OCI-LY1 (cell line): ENCODE data around the gene AGAP1.

Experiments used
- H2AFZ ChIP-seq: fragments of 200-600 bp; sonication (generic), shearing (Covaris generic); 2 replicates; pipeline ENCODE4 v1.6.0; 2014; ENCODE audit warnings: antibody characterized with exemption, mild to moderate bottlenecking, low read length
- H3F3A ChIP-seq: fragments of 200-600 bp; sonication (generic), shearing (Covaris generic); 2 replicates; pipeline ENCODE4 v1.6.0; 2014; ENCODE audit warnings: mild to moderate bottlenecking, antibody characterized with exemption, low read length, moderate library complexity; ENCODE audit not compliant: insufficient read depth
- H3K27ac ChIP-seq: fragments of 200-600 bp; sonication (generic); 2 replicates; pipeline ENCODE4 v1.5.1; 2014; ENCODE audit warnings: low read length, mixed run types, mild to moderate bottlenecking, low read depth; ENCODE audit not compliant: poor library complexity, severe bottlenecking
- H3K27me3 ChIP-seq: fragments of 200-600 bp; sonication (generic); 2 replicates; pipeline ENCODE4 v1.6.0; 2014; ENCODE audit warnings: antibody characterized with exemption, mild to moderate bottlenecking, low read length, moderate library complexity; ENCODE audit not compliant: insufficient read depth
- H3K36me3 ChIP-seq: fragments of 200-600 bp; sonication (generic); 2 replicates; pipeline ENCODE4 v1.6.1; 2014; ENCODE audit warnings: mild to moderate bottlenecking, antibody characterized with exemption, low read length, moderate library complexity, mixed read lengths; ENCODE audit not compliant: insufficient read depth
- H3K4me1 ChIP-seq: fragments of 200-600 bp; sonication (generic); 2 replicates; pipeline ENCODE4 v1.5.1; 2014; ENCODE audit warnings: mild to moderate bottlenecking, low read length, moderate library complexity; ENCODE audit not compliant: insufficient read depth, severe bottlenecking
- H3K4me2 ChIP-seq: fragments of 200-600 bp; sonication (generic), shearing (Covaris generic); 2 replicates; pipeline ENCODE4 v1.6.1; 2014; ENCODE audit warnings: low read length
- H3K4me3 ChIP-seq: fragments of 200-600 bp; sonication (generic); 2 replicates; pipeline ENCODE4 v1.5.1; 2014; ENCODE audit warnings: low read length, low read depth, mild to moderate bottlenecking, mixed read lengths; ENCODE audit not compliant: poor library complexity, severe bottlenecking
- H3K79me2 ChIP-seq: fragments of 200-600 bp; shearing (Covaris generic); 2 replicates; pipeline ENCODE4 v1.6.1; 2016; ENCODE audit warnings: mixed run types, low read length, mixed read lengths; ENCODE audit not compliant: insufficient read depth
- H3K9ac ChIP-seq: fragments of 200-600 bp; sonication (generic), shearing (Covaris generic); 2 replicates; pipeline ENCODE4 v1.6.1; 2014; ENCODE audit warnings: mild to moderate bottlenecking, low read length, mixed read lengths
- H3K9me2 ChIP-seq: fragments of 200-600 bp; sonication (generic), shearing (Covaris generic); 2 replicates; pipeline ENCODE4 v1.6.1; 2014; ENCODE audit warnings: low read depth, mild to moderate bottlenecking, low read length, mixed read lengths
- H3K9me3 ChIP-seq: fragments of 200-600 bp; shearing (Covaris generic); 2 replicates; pipeline ENCODE4 v1.6.1; 2014; ENCODE audit warnings: low read length, mixed read lengths
- H4K20me1 ChIP-seq: fragments of 200-600 bp; sonication (generic), shearing (Covaris generic); 2 replicates; pipeline ENCODE4 v1.6.0; 2016; ENCODE audit warnings: mild to moderate bottlenecking, low read length; ENCODE audit not compliant: insufficient read depth
- CTCF ChIP-seq: fragments of 200-600 bp; sonication (generic), shearing (Covaris generic); IDR thresholded peaks from 2 replicates; pipeline ENCODE4 v1.5.1; 2017; ENCODE audit warnings: mild to moderate bottlenecking, antibody characterized with exemption, low read length, moderate library complexity, mixed read lengths
- EZH2 ChIP-seq: fragments of 200-600 bp; sonication (generic), shearing (Covaris generic); IDR thresholded peaks from 2 replicates; pipeline ENCODE4 v1.8.0; 2017; ENCODE audit warnings: borderline replicate concordance, mixed run types, mild to moderate bottlenecking, antibody characterized with exemption, low read length, moderate library complexity, mixed read lengths

AGAP1 gene

GRCh38 chr2:236102971-236103370, 609.1 kb downstream of the AGAP1 start:
- Histone ChIP-seq H3K27me3 (no peaks in the 10 kb centered on the region), H3K9ac (no peak overlapping the region)

GRCh38 chr2:236103981-236104380, 610.1 kb downstream of the AGAP1 start:
- Histone ChIP-seq H3K4me1 (no peaks in the 10 kb centered on the region), H3K4me2 (no peak overlapping the region), H4K20me1 (no peaks in the 10 kb centered on the region), H3K27me3 (no peaks in the 10 kb centered on the region), H3K9ac (no peak overlapping the region), H3K79me2 (no peaks in the 10 kb centered on the region), H3K9me2 (no peaks in the 10 kb centered on the region), H3F3A (no peaks in the 10 kb centered on the region), H2AFZ (no peak overlapping the region), H3K9me3 (no peaks in the 10 kb centered on the region), H3K27ac (no peak overlapping the region), H3K4me3 (no peak overlapping the region), H3K36me3 (no peaks in the 10 kb centered on the region)
- TF ChIP-seq EZH2 (no peak), CTCF (no peak)

More at GRCh38 chr2:236102971-236103370, 609.1 kb downstream of the AGAP1 start:
- H3K4me3 ChIP-seq = no peak overlapping the region
- H4K20me1 ChIP-seq = no peaks in the 10 kb centered on the region
- H3K4me2 ChIP-seq = no peak overlapping the region
- TF ChIP-seq EZH2 (no peak), CTCF (no peak)
- no peaks in the 10 kb centered on the region for H3K4me1 ChIP-seq
- no peaks in the 10 kb centered on the region for H3K79me2 ChIP-seq
- H3K9me3 ChIP-seq = no peaks in the 10 kb centered on the region
- no peaks in the 10 kb centered on the region for H3K36me3 ChIP-seq
- H3K9me2 ChIP-seq = no peaks in the 10 kb centered on the region
- no peaks in the 10 kb centered on the region for H3F3A ChIP-seq
- no peak overlapping the region for H3K27ac ChIP-seq
- no peak overlapping the region for H2AFZ ChIP-seq

DNA sequence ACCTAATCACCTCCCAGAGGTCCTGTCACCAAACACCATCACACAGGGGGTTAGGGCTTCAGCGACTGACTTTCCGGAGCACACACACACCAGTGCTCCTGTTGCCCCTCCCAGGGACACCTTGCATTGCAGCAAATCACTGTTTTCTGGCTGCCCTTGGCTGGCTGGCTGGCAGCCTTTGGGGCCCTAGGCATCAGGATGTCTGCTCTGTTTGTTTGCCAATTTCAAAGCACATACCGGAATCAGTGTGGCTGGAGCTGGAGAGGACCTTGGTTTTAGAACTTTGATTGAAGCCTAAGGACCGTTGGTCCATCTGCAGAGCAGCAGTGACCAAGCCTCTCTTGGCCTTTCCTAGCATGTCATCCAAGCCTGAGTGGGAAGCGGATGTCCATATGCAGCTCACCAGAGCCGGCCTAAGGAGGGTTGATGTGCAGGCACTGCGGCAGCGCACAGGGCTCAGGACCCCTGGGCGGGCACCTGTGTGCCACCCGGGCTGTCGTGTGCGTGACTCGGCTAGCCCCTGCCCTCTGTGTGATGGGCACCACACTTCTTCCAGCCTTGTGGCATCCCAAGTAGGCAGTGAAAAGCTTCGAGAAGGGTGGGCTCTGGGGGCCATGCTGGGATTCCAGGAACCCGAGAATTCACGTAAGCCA, 612.2 kb downstream of the AGAP1 start:
- Histone ChIP-seq H3K4me2 (no peak overlapping the region), H3K79me2 (no peaks in the 10 kb centered on the region), H4K20me1 (no peaks in the 10 kb centered on the region), H3K9ac (no peak overlapping the region), H3K9me2 (no peaks in the 10 kb centered on the region), H3K36me3 (no peaks in the 10 kb centered on the region), H3K27ac (no peak overlapping the region), H3K4me1 (no peaks in the 10 kb centered on the region), H3F3A (no peaks in the 10 kb centered on the region), H3K4me3 (no peak overlapping the region), H3K9me3 (no peaks in the 10 kb centered on the region), H2AFZ (no peak overlapping the region), H3K27me3 (no peaks in the 10 kb centered on the region)
- TF ChIP-seq EZH2 (no peak), CTCF (no peak)
